Esophagus squamous epithelium (tissue), 5 donors: Measurements from ENCODE around the gene SYNPO2. TPM values are rescaled to one million over a fixed set of nuclear protein-coding genes. Genes with fewer than 3 reads are reported as not detected.

Experiments used
- DNase-seq: peaks from one replicate; lab custom pipeline; 2025; lab: John Stamatoyannopoulos, UW
- H3K27ac ChIP-seq, 4 donors: fragments of 200-600 bp; sonication (generic); one replicate each; pipeline ENCODE4 v1.5.1; 2016 to 2019; ENCODE audit warnings: mild to moderate bottlenecking in 1 of 4
- H3K27me3 ChIP-seq, 4 donors: fragments of 200-600 bp; sonication (generic); 1 replicate in 3 of 4; 2 replicates in 1 of 4; pipeline versions ENCODE4 v1.5.1 to v1.6.0; 2017 to 2021; ENCODE audit warnings: antibody characterized with exemption in 1 of 4
- H3K36me3 ChIP-seq, 3 donors: fragments of 200-600 bp; sonication (generic); one replicate each; pipeline ENCODE4 v1.5.1; 2016 to 2019
- H3K4me1 ChIP-seq, 3 donors: fragments of 200-600 bp; sonication (generic); one replicate each; pipeline ENCODE4 v1.5.1; 2017 to 2019
- H3K4me3 ChIP-seq, 4 donors: fragments of 200-600 bp; sonication (generic); 1 replicate in 3 of 4; 2 replicates in 1 of 4; pipeline ENCODE4 v1.5.1; 2016 to 2019; ENCODE audit warnings: mild to moderate bottlenecking in 2 of 4, moderate library complexity in 1 of 4
- H3K9me3 ChIP-seq, 3 donors: fragments of 200-600 bp; sonication (generic); one replicate each; pipeline ENCODE4 v1.5.1; 2016 to 2019
- CTCF ChIP-seq, 6 experiments: fragments of 450-650 bp in 4 of 6; fragments of 200-600 bp in 2 of 6; sonication (generic) in 2 of 6; IDR thresholded peaks; one replicate each; pipeline ENCODE4 v1.5.1; 2016 to 2019; ENCODE audit warnings: antibody characterized with exemption in 6 of 6, mild to moderate bottlenecking in 4 of 6, moderate library complexity in 4 of 6
- POLR2A ChIP-seq, 4 donors: fragments of 450-650 bp; IDR thresholded peaks; one replicate each; pipeline ENCODE4 v1.6.1; 2017; ENCODE audit warnings: antibody characterized with exemption in 4 of 4, mild to moderate bottlenecking in 4 of 4, moderate library complexity in 3 of 4
- WGBS, 2 donors: methylation state at CpG; one replicate each; pipeline ENCODE4 v1.1.5; 2018; 5-methylcytosine and 5-hydroxymethylcytosine counted together
- intact Hi-C: fragments of 100-400 bp; cut with DNase I; formaldehyde crosslinking; loops from one replicate; pipeline ENCODE4 v1.15.0; 2022
- total RNA-seq, 4 donors: library from RNA; depleted of rRNA; stranded (reverse); fragments of >200 nt; gene quantifications; one replicate each; pipeline ENCODE4 v1.1.0, GENCODE V29; 2016
- donor health status: DM: yes; HTN: yes; CAD: no.

SYNPO2 gene
- total RNA-seq, 4 donors from 2014 or later: 19.0 to 418 (median 84.2) TPM

- H3K4me1 ChIP-seq: no peaks in the 10 kb centered on the region
- no peak overlapping the region for H3K4me3 ChIP-seq
- no peaks in the 10 kb centered on the region for H3K27me3 ChIP-seq
- DNase-seq: no peak
- WGBS, 2 donors: 37 to 51% methylated on average over 5 of the region's 5 CpGs
- no peaks in the 10 kb centered on the region for H3K9me3 ChIP-seq
- TF ChIP-seq POLR2A (IDR thresholded peaks at IDR 0.05) (no peak), CTCF (IDR thresholded peaks at IDR 0.05) (no peak)
- H3K27ac ChIP-seq: no peak overlapping the region
- intact Hi-C loops: no loop called here
- H3K36me3 ChIP-seq: no peaks in the 10 kb centered on the region
These were observed 199.0 kb downstream of the SYNPO2 start for GRCh38 chr4:119087656-119088055.

- H3K27ac ChIP-seq: no peak overlapping the region
These were observed 204.6 kb downstream of the SYNPO2 start for GRCh38 chr4:119093042-119093827.

GRCh38 chr4:119097282-119097900 lies 208.7 kb downstream of the SYNPO2 start:
- intact Hi-C loops: no loop called here
- WGBS, 2 donors: 95 to 100% methylated on average over 2 of the region's 2 CpGs
- H3K27ac ChIP-seq: no peak overlapping the region

More at GRCh38 chr4:119093042-119093827, 204.6 kb downstream of the SYNPO2 start:
- DNase-seq: no peak
- no peak overlapping the region for H3K4me3 ChIP-seq
- no peaks in the 10 kb centered on the region for H3K36me3 ChIP-seq
- TF ChIP-seq CTCF (IDR thresholded peaks at IDR 0.05) (no peak), POLR2A (IDR thresholded peaks at IDR 0.05) (no peak)
- H3K9me3 ChIP-seq: no peaks in the 10 kb centered on the region
- WGBS, 2 donors: 54 to 62% methylated on average over 5 of the region's 5 CpGs
- H3K27me3 ChIP-seq: no peaks in the 10 kb centered on the region
- H3K4me1 ChIP-seq: peaks cover 0 to 5% (median 0%) of the 10 kb centered on the region in 3 donors
- intact Hi-C loops: no loop called here

GRCh38 chr4:119098306-119098705 lies 209.7 kb downstream of the SYNPO2 start:
- no peaks in the 10 kb centered on the region for H3K9me3 ChIP-seq
- H3K4me3 ChIP-seq: no peak overlapping the region
- H3K27ac ChIP-seq: peak overlapping the region in 1 of 4 donors; percentile 8
- intact Hi-C loops: no loop called here
- H3K4me1 ChIP-seq: peaks cover 0 to 24% (median 10%) of the 10 kb centered on the region in 3 donors
- no peak for TF ChIP-seq CTCF (IDR thresholded peaks at IDR 0.05)
- TF ChIP-seq POLR2A (IDR thresholded peaks at IDR 0.05): no peak
- DNase-seq: no peak
- H3K36me3 ChIP-seq: no peaks in the 10 kb centered on the region
- no peaks in the 10 kb centered on the region for H3K27me3 ChIP-seq
- WGBS, 2 donors: 95 to 100% methylated on average over 1 of the region's 1 CpG

More at GRCh38 chr4:119097282-119097900, 208.7 kb downstream of the SYNPO2 start:
- H3K4me3 ChIP-seq: no peak overlapping the region
- no peaks in the 10 kb centered on the region for H3K27me3 ChIP-seq
- no peak for DNase-seq
- TF ChIP-seq POLR2A (IDR thresholded peaks at IDR 0.05): no peak
- no peaks in the 10 kb centered on the region for H3K36me3 ChIP-seq
- H3K4me1 ChIP-seq: peaks cover 0 to 18% (median 3%) of the 10 kb centered on the region in 3 donors
- H3K9me3 ChIP-seq: no peaks in the 10 kb centered on the region

- Histone ChIP-seq H3K4me3 (no peak overlapping the region), H3K4me1 (peaks cover 0 to 28% (median 10%) of the 10 kb centered on the region in 3 donors), H3K9me3 (no peaks in the 10 kb centered on the region), H3K27ac (peak overlapping the region in 2 of 4 donors; percentile 8 to 42), H3K36me3 (no peaks in the 10 kb centered on the region), H3K27me3 (no peaks in the 10 kb centered on the region)
- intact Hi-C loops: no loop called here
- DNase-seq: no peak
- TF ChIP-seq POLR2A (IDR thresholded peaks at IDR 0.05): no peak
- TF ChIP-seq CTCF (IDR thresholded peaks at IDR 0.05): no peak
- 60 to 63% methylated on average over 1 of the region's 1 CpG for WGBS, 2 donors
These were observed 210.7 kb downstream of the SYNPO2 start for GRCh38 chr4:119099227-119099810.
